GM21528 (cell line): Measurements from ENCODE around the gene TFEB.
A peak's percentile ranks its signal among the peaks of the same experiment; 100 is the strongest.

Experiments
- ATAC-seq: cut with Tn5 transposase; IDR thresholded peaks from one replicate; pipeline ENCODE4 v1.9.1; 2021; ENCODE audit warnings: mild to moderate bottlenecking, moderate library complexity; ENCODE audit not compliant: unreplicated experiment, low FRiP score

The TFEB gene

DNA sequence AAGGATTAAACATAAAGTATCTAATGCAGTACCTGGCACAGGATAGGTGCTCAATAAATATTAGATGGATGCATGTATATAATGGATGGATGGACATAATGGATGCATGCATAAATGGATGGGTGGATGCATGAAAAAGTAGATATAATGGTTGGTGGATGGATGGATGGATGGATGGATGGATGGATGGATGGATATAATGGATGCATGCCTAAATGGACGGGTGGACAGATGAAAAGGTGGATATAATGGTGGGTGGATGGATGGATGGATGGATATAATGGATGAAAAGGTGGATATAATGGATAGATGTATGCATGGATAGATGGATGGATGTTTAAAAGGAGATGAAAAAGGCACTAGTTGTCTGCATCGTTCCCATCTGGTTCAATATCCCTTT lies 26.0 kb downstream of the TFEB start:
- no peak for ATAC-seq

DNA sequence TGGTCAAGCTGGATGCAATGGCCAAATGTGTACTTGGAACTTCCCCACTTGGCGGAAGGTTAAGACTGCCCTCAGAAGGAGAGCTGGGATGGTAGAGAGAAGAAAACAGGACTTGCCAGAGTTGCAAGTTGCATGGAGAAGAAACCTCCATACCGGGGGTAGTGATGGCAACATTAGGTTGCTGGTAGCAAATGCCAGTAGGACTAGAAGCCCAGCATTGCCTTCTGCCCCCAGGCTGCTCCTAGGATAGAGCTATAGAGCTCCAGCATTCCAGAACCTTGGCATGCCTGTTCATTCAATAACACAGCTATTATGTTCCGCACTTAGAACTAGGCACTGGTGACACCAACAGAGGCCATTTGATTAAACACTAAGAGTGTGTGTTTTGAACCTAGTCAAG lies 26.6 kb downstream of the TFEB start:
- ATAC-seq = no peak

DNA sequence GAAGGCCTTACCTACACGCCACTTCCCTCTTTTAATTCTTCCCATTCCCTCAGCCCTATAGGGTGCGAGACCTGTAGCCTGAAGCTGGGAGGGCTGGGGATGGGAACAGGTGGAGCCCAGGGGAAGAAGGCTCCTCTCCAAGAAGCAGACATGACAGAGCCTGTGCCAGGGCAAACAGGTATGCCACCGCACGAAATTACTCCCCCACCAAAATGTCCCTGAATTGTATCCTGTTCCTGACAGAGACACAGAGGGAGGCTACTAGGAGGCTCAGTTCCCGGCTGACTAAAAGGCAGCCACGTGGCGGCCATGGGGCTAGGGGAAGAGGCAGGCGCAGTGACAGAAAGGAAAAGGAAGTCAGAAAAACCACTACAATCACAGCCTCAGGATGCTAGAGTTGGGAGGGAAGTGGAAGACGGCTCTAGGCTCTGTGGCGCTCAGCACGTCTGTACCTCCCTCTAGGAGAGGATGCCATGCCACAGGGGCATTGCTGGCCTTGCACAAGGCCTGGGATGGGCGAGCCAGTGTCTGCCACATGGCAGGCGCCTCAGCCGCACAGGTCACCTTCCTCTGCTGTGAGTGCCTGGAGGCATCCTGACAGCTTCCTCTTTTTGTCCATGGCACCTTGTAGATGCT lies 27.7 kb downstream of the TFEB start:
- ATAC-seq = no peak

DNA sequence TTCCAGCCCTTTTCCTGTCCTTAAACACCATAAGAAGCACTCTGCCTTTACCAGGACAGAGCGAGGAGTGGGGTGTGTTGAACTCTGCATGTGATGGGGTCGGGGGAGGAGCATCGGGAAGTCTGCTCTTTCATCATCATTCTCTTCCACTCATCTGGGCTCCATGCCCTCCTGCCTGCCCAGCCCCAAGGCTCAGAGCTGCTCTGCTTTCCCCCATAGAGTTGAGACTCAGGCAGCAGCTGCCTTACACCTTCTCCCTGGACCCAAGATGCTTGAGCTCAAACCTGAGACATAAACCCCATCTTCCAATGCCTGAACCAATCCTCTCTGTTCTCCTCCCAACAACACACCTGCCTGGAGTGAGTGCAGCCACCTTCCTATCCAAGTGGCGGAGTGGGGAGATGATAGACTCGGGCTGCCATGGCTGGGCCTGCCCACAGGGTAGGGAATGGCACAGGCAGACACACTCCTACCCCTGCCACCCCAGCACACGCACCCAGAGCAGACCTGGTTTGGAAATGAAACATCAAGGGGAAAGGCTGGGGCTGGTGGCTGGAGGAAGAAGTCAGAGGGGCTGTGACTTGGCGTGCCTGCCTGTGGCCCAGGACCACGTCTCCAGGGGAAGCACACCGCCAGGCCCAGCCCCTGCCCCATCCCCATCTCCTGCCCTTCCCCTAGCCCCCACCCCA lies 28.4 kb downstream of the TFEB start:
- no peak for ATAC-seq

DNA sequence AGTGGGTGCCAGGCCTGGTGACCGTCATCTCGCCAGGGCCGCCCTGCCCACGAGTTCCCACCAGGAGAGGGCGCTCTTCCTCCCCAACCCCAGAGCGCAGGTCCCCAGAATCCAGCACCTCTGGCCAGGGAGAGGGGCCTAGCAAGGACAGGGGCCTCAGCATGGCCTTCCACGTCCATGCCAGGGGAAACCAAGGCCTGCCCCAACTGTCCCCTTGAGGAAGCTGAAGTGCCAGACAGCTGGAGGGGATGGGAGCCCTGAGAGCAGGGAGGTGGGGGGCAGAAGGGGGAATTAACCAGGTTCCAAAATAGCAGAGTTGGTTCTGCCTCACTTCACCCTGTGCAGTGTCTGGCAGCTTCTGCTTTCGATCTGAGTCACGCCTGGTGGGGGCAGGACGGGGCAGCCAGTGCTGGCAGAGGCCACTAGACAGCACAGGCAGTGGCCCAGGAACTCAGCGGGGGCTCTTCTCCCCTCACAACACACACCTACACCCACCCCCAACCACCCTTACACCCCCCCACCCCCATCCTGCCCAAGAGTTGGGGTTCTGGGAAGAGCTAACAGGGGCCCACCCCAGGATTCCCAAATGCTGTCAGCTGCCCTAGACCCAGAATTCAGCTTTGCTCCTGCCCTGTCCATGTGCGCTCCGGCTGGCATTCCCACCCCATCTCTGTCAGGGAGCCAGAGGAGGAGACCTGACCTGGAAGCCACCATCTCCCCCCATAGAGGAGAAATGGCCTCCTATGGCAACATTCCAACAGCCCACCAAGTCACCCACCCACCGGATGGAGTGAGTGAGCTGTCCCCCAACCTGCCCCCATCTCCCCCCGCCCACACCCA lies 29.2 kb downstream of the TFEB start:
- ATAC-seq = peak; percentile 64

DNA sequence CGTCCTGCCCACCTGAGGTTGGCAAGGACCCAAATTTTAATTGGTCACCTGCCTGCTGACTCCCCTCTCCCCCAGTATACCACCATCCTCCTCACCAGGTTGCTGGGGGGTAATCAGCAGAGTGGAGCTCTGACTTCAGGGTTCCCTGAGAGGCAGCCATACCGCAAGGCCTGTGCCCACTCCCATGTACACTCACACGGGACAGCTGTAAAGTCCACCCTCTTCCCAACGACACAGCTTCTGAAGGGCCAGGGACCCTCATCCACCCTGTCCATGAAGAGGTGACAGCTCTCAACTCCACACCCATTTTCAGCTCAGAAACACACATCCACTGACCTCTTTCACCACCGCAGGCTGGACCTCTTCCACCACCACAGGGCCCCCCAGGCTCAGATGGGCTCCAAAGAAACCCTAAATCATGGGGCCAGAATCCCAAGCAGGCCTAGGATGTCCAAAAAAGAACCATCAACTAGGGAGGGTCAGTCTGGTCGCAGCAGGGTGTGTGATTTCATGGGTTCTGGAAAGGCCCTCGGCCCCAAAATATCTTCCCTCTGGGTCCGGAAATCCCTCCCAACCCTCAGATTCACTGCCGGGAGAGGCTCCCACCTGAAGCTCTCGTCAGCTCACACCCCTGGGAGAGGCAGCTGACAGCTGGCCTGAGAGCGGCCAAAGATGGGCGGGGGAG lies 30.0 kb downstream of the TFEB start:
- ATAC-seq = no peak

DNA sequence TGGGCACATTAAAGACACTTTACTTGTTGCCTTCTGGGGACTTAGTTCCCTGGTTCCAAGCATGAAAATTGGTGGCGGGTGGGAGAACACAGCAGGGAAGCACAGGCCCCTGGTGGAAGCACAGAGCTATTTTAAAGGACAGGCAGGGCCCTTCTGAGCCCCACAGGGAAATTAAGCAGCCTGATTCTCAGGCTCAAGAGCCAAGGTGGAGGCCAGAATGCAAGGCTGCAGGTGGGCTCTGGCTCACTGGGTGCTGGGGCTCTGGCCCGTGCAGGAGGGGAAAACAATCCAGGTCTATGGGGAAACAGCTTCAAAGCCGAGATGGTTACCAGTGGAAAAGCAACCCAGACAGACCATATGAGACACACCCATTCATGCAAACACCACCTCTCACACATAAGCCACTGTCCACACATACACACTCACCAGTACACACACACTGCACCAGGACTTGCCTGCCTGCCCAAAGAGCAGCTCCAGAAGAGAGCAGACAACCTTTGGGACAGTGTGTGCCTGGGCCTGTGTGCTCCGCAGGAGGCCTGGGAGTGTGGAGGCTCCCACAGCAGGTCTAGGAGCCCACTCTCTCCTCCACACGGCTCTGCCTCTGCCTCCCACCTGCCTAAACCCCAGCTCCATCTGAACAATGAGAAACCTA lies 30.6 kb downstream of the TFEB start:
- ATAC-seq = no peak

DNA sequence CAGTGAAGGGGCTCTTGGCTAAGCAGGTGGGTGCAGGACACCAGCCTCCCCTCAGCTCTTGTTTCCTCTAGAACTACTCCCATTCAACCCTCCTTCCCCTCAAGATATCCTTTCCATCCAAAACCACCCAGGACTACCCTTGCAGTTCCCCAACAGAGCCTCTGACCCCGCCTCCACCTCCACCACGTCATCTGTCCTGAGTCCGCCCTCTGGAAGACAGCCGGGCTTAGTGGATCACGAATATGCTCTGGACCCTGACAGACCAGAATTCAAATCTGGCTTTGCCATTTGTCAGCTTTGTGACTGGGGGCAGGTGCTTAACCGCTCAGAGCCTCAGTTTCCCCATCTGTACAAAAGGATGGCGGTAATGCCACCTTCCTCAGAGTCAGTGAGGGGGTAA lies 31.4 kb downstream of the TFEB start:
- no peak for ATAC-seq

DNA sequence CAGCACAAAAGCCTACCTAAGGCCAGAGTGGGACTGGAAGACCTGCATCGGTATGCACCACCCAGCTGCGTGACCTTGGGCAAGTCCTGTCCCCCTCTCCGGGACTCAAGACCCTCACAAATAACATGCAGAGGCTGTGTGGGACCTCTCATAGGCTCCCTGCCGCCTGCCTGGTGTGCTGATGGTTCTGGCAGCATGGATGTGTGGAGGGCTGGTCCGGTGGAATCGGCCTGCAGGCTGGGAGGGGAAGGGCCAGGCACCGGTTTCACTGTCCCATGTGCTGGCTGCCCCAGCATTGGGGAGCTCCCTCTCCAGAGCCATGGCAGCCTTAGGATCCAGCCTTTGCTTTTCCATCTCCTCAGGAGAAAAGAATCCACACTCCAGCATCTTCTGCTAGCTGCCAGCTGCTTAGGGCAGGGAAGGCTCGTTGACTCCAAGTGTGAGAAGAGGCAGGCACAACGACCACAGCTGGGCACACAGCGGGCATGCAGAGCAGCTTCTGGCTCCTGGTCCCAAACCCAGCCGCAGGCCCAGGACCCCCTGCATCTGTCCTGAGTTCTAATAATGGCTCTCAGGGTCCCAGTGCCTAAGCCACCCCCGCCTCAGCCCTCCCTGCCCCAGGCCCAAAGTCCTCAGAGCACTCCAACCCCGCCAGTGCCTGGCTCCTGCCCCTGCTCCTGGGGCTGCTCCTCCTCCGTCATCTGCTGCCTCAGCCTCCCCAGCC lies 32.5 kb downstream of the TFEB start:
- ATAC-seq = no peak

DNA sequence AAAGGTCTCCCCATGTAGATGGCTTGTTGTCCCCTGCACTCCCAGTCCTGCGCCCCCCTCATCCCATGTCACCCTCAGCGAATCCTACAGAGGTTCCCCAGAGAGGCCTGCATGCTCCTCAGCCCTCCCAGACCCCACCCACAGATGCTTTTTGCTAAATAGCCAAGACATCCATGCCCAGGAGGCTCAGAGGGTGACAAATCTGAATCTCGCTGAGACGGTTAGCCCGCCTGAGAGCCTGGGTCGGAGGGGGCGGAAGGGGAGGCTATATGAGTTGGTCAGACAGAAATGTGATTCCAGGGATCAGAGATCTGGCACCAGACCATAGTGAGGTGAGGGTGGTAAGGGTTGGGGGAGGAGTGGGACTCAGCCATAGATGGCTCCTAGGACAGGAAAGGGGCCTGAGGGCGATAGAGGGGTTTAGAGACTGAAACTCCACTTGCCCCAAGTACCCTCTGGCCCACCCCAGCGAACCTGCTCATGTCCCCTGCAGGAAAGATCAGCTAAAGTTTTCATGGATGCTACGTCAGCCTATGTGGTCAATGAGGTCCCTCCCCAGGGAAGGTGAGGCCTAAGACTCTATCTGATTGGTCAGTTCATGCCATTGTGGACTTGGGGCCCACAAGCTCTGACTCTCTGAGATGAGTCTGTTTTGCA lies 33.2 kb downstream of the TFEB start:
- ATAC-seq = no peak

DNA sequence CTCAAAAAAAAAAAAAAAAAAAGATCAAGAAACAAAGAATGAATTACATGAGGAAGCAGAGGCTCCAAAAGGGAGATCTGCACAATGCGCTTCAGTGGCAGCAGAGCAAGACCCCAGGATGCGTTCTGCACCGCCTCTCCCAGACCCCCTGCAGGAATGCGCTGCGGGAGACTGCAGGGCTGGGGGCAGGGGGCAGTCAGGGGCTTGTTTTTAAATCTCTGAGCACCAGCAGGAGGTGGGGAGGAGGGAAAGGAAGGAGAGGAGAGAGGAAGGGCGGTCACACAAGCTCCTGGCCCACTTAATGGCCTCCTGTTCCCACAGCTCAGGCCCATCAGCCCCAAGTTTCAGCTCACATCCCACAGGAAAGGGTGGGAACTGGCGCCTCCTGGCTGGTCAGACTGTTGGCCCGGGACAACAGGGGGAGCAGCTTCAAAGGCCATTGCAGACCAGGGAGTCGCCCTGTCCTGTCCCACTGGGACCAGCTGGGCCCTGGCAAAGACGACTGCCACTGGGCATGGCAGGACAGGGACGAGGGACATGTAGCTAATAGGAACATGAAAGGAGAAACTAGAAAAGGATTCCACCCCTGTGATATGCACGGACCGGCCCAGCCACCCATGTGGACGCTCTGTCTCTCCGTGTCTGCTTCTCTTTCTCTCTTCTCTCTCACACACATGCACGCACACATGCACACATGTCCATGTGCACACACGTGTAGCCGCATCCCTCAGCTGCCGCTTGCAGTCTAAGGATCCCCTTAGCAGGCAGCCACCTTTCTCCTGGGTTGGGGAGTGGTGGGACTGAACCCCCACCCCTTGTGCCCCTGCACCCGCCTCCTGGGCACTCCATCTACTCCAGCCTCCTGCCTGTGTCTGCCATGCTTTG lies 34.7 kb downstream of the TFEB start:
- ATAC-seq = no peak

DNA sequence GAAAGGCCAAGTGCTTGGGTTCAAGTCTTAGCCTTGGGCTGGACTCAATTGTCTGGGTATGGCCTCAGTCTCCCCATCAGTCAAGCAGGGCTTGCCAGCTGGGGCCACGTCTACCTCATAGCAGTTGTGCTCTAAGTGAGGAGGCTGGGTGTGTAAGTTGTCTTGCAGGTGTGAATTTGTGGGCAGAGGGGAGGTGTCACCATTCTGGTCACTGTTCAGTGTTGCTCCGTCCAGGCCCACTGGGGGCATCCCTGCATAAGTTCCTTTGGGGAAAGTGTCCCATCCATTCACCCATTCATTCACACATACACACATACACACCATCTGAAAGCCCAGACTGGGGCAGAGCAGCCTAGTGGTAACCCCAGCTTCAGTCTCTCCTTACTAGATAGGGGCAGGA lies 36.3 kb downstream of the TFEB start:
- ATAC-seq = no peak

DNA sequence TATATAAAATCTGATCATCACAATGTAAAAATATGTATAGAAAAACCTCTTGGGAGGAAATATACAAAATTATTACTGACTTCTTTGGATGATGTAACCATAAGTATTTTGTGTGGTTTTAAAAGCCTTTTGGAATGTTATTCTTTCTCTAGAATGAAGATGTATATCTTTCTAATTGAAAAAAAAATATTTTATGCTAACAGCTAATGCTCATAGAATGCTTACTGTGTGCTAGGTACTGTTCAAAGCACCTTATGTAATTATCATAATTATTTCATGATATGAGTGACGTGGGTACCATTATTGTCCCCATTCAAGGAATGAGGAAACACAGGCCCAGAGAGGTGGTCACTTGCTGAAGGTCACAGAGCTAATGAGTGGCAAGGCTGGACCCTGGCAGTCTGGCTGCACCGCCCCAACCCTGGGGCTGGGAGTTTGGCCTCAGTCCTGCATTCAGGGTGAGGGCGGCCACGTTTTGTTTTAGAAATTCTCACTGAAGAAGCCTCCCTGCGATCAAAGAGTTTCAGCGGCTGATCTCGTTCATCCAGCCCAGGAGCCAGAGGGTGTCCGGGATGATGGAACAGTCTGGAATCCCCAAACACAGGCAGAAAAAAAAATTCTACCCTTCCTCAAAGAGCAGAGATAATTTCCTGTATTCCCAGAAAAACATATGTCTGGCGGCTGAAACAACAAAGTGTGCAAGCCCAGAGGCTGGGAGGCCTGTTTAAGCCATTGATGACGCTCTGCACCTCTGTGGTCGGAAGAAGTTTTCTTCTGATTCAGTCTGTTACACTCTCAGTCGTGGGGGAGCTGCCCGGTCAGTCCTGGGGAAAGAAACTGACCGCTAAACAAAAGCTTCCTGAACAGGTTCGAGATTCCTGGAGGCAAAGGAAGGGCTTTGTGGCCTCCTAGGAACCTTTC lies 37.3 kb downstream of the TFEB start:
- no peak for ATAC-seq

DNA sequence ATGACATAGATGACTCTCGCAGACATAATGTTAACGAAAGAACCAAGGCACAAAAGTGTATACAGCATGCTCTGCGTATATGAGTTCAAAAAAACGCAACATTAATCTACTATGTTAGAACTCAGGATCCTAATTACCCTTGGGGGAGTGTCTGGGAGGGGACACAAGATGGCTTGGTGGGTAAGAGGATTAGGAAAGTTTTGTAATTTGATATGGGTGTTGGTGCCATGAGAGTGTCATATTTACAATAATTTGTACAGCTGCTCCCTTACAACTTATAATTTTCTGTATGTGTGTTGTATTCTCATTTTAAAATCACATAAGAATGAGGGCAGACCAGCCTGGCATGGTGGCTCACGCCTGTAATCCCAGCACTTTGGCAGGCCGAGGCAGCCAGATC lies 38.6 kb downstream of the TFEB start:
- ATAC-seq = no peak

DNA sequence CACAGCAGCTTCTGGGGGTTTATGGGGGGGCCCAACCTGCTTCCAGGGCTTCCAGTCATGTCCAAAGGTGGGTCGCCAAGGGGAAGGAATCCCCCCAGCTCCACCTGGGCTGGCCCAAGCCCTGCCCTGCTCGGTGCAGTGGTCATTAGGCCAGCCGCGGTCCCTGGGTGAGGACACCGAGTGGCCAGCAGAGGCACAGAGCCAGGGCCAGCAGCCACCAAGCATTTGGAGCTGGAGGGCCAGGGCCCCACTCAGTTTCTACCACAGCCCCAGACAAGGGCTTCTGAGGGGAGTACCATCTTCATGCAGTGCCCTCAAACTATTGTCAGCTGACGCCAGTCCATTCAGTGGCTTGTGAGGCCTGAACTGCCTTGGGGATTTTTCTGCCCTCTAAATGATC lies 39.6 kb downstream of the TFEB start:
- no peak for ATAC-seq

DNA sequence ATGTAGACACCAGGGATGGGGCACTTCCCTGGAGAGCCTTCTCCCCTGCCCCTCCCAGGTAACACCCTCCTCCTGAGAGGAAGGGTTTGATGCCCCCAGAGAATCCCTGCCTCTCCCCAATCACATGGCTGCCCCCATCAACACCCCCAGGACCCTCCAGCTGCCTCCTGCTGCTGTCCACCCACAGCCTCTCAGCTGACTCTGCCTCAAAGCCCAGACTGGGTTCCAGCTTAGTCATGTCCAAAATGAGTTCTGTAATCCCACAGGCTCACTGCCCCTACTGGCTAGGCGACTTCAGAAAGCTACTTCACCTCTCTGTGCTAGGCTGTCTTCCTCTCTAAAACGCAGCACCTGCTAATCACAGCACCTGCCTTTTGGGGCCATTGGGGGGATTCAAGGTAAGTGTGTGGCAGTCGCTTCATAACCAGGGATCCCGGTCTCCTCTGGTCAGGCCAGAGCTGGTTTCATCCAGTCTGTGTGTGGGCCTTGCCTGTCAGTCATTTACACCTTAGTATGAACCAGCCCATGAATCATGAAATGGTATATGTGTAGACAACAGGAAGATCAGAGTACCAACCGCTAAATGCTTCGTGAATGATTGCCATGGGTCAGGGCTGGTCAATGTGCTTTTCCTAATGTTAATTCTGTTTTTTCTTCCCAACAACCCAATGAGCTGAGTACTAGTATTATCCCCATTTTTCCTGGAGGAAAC lies 40.4 kb downstream of the TFEB start:
- no peak for ATAC-seq
